Breast epithelium (tissue), 4 donors: ENCODE measurements around the gene RNU6-9. TPM values are rescaled to one million over a fixed set of nuclear protein-coding genes. Genes with fewer than 3 reads are reported as not detected.
A peak's percentile ranks its signal among the peaks of the same experiment; 100 is the strongest.

ENCODE experiments used
- DNase-seq, 2 donors: peaks; one replicate each; pipeline ENCODE4 v3.0.0-alpha.2; 2019; ENCODE audit warnings: low spot score in 2 of 2
- H3K27ac ChIP-seq, 2 donors: fragments of 200-600 bp; sonication (generic) in 1 of 2; one replicate each; pipeline ENCODE4 v1.5.1; 2016 to 2019; ENCODE audit warnings: mild to moderate bottlenecking in 1 of 2
- H3K27me3 ChIP-seq, 2 donors: fragments of 200-600 bp; sonication (generic) in 1 of 2; one replicate each; pipeline versions ENCODE4 v1.5.1 to v1.6.0; 2017 to 2019; ENCODE audit warnings: control low read depth in 1 of 2, mild to moderate bottlenecking in 1 of 2
- H3K36me3 ChIP-seq: fragments of 200-600 bp; one replicate; pipeline ENCODE4 v1.5.1; 2019
- H3K4me1 ChIP-seq, 2 donors: fragments of 200-600 bp; sonication (generic); one replicate each; pipeline ENCODE4 v1.5.1; 2016 to 2019; ENCODE audit warnings: control low read depth in 1 of 2
- H3K4me3 ChIP-seq, 3 donors: fragments of 200-600 bp; sonication (generic); 1 replicate in 2 of 3; 2 replicates in 1 of 3; pipeline ENCODE4 v1.5.1; 2016 to 2019; ENCODE audit warnings: mild to moderate bottlenecking in 3 of 3, moderate library complexity in 2 of 3
- H3K9me3 ChIP-seq, 2 donors: fragments of 200-600 bp; sonication (generic) in 1 of 2; one replicate each; pipeline ENCODE4 v1.5.1; 2016 to 2019; ENCODE audit warnings: control low read depth in 1 of 2
- POLR2A ChIP-seq: fragments of 450-650 bp; IDR thresholded peaks from one replicate; pipeline ENCODE4 v1.6.1; 2016; ENCODE audit warnings: antibody characterized with exemption, mild to moderate bottlenecking, moderate library complexity
- POLR2AphosphoS5 ChIP-seq, 3 donors: sonication (generic); formaldehyde crosslinking; IDR thresholded peaks; one replicate each; pipeline ENCODE4 v1.6.1; 2017; ENCODE audit warnings: antibody characterized with exemption in 3 of 3
- intact Hi-C: fragments of 100-400 bp; cut with DNase I; formaldehyde crosslinking; loops from one replicate; pipeline ENCODE4 v1.15.1; 2023; ENCODE audit warnings: low total_unique reads
- total RNA-seq, 3 donors: library from RNA; depleted of rRNA; stranded (reverse); fragments of >200 nt; gene quantifications; one replicate each; pipeline ENCODE4 v1.1.0, GENCODE V29; 2016
- TF ChIP-seq, protein P1 (sequence below), 3 donors: fragments of 450-650 bp; IDR thresholded peaks; one replicate each; pipeline ENCODE4 v1.5.1; 2016 to 2017; ENCODE audit warnings: antibody characterized with exemption in 3 of 3, mild to moderate bottlenecking in 3 of 3, moderate library complexity in 3 of 3

RNU6-9 gene
- total RNA-seq, 3 donors from 2014 or later = not detected

DNA sequence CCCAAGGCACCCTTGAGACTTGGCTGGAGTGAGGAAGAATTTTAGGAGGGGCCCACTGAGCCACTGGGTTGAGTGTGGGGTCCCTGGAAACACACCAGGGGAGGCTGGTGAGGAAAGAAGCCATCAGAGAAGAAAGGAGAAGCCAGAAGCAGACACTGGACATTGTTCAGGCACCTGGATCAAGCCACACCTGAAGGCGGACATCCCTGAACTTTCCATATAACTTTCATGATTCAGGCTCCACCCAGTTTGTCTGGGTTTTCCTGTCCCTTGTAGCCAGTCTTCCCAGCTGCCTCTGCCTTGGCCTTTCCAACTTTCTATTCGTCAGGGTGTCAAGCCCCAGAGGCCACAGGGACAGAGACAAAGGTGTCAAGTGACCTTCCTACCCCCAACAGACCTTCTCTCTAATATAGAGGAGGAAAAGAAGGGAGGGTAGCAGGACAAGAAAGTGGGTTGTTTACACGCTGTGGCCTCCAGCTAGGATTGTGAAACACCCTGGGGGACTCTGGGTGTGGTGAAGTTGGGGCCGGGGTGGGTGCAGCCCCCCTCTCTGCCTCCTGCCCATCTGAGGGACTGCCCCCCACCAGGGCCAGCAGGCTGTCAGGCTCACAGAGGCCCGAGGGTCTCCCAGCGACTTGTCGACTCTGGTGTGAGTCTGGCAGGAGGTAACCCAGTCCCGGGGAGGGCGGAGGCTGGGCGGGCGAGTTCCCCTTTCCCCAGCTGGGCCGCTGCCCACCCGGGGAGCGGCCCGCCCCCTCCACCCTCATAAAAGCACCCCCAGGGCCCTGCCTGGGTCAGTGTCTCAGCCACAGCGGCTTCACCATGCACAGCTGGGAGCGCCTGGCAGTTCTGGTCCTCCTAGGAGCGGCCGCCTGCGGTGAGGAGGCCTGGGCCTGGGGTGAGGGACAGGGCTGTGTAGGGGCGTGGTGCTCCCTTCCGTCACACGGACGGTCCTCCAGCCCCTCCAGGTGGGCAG is 34.1 kb upstream of the RNU6-9 start, which contains the start of gene CFD:
TSS of gene CFD (plus strand) at position 797 of the 976 bp plus-strand sequence. CDS start at position 823, 26 bp downstream.
- intact Hi-C loops = loop anchor here (5.0 kb wide), 2 partner anchors 58 to 123 kb away; partner anchors contain the start of genes KISS1R and WDR18
- Histone ChIP-seq H3K27me3 (peaks cover 0 to 3% of the 10 kb centered on the region in 2 donors), H3K4me1 (peaks cover 6 to 10% of the 10 kb centered on the region in 2 donors), H3K4me3 (peak within 1 kb of the TSS; percentile 49 to 77 (median 52)), H3K9me3 (no peaks in the 10 kb centered on the region), H3K36me3 (no peaks in the 10 kb centered on the region), H3K27ac (peak within 1 kb of the TSS; percentile 60 to 75)
- TF ChIP-seq, protein P1, sequence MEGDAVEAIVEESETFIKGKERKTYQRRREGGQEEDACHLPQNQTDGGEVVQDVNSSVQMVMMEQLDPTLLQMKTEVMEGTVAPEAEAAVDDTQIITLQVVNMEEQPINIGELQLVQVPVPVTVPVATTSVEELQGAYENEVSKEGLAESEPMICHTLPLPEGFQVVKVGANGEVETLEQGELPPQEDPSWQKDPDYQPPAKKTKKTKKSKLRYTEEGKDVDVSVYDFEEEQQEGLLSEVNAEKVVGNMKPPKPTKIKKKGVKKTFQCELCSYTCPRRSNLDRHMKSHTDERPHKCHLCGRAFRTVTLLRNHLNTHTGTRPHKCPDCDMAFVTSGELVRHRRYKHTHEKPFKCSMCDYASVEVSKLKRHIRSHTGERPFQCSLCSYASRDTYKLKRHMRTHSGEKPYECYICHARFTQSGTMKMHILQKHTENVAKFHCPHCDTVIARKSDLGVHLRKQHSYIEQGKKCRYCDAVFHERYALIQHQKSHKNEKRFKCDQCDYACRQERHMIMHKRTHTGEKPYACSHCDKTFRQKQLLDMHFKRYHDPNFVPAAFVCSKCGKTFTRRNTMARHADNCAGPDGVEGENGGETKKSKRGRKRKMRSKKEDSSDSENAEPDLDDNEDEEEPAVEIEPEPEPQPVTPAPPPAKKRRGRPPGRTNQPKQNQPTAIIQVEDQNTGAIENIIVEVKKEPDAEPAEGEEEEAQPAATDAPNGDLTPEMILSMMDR (IDR thresholded peaks at IDR 0.05) = no peak
- TF ChIP-seq POLR2AphosphoS5 (IDR thresholded peaks at IDR 0.05) = peak in 2 of 3 donors; percentile 38 to 65
- no peak for DNase-seq

DNA sequence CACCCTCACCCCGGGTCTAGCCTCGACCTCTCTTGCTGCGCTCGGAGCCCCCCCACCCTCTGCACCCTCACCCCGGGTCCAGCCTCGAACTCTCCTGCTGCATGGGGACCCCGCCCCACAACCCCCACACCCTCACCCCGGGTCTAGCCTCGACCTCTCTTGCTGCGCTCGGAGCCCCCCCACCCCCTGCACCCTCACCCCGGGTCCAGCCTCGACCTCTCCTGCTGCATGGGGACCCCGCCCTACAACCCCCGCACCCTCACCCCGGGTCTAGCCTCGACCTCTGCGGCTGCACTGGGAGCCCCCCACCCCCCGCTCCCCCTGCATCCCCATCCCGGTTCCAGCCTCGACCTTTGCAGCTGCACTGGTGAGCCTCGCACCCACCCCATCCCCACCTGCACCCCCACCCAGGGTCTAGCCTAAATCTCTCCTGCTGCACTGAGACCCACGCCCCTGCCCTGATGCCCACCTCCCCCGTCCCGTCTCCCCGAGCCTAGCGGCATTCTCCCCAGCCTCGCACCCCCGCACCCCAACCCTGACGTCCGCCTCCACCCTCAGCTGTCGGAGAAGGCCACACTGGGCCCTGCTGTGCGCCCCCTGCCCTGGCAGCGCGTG is 32.0 kb upstream of the RNU6-9 start:
- TF ChIP-seq, protein P1 (IDR thresholded peaks at IDR 0.05) = no peak
- TF ChIP-seq POLR2AphosphoS5 (IDR thresholded peaks at IDR 0.05) = no peak
- no peak for TF ChIP-seq POLR2A
- Histone ChIP-seq H3K27me3 (peaks cover 0 to 3% of the 10 kb centered on the region in 2 donors), H3K9me3 (no peaks in the 10 kb centered on the region), H3K4me3 (peak overlapping the region; percentile 49 to 77 (median 52)), H3K36me3 (no peaks in the 10 kb centered on the region), H3K27ac (no peak overlapping the region), H3K4me1 (peaks cover 6 to 10% of the 10 kb centered on the region in 2 donors)
- no peak for DNase-seq
- intact Hi-C loops = no loop called here

- intact Hi-C loops = no loop called here
- Histone ChIP-seq H3K4me3 (peak overlapping the region in 2 of 3 donors; percentile 27 to 52), H3K9me3 (no peaks in the 10 kb centered on the region), H3K27me3 (peaks cover 0 to 3% of the 10 kb centered on the region in 2 donors), H3K36me3 (no peaks in the 10 kb centered on the region), H3K27ac (no peak overlapping the region), H3K4me1 (peaks cover 6 to 10% of the 10 kb centered on the region in 2 donors)
- TF ChIP-seq, protein P1 (IDR thresholded peaks at IDR 0.05) = no peak
- TF ChIP-seq POLR2A (no peak), POLR2AphosphoS5 (IDR thresholded peaks at IDR 0.05) (peak in 1 of 3 donors; percentile 20)
- no peak for DNase-seq
These were observed 31.3 kb upstream of the RNU6-9 start for GRCh38 chr19:861756-862580.

DNA sequence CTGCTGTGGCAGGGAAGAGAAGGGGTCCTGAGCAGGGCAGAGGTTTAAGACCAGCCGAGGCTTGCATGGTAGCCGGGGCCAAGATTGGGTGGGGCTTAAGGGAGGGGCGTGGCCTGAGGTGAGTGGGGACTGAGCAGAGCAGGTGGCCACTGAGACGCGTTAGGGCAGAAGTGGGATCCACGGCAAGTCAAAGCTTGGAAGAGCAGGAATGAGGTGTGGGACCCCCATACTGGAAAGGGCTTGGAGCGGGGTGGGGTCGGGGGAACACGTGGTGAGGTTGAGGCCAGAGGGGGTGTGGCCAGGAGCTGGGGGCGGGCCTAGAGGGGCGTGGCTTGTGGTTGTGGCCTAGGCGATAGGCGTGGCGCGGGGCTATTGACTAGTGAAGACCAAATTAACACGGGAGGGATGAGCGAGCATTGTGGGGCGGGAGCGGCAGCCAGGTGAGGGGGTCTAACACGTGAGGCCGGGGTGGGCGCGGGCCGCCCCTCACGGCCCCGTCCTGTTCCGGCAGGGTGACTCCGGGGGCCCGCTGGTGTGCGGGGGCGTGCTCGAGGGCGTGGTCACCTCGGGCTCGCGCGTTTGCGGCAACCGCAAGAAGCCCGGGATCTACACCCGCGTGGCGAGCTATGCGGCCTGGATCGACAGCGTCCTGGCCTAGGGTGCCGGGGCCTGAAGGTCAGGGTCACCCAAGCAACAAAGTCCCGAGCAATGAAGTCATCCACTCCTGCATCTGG is 30.5 kb upstream of the RNU6-9 start:
- H3K9me3 ChIP-seq = no peaks in the 10 kb centered on the region
- no peak for TF ChIP-seq POLR2AphosphoS5 (IDR thresholded peaks at IDR 0.05)
- TF ChIP-seq, protein P1 (IDR thresholded peaks at IDR 0.05) = no peak
- TF ChIP-seq POLR2A = no peak
- H3K27ac ChIP-seq = peak overlapping the region; percentile 50 to 52
- peak overlapping the region in 2 of 3 donors; percentile 27 to 36 for H3K4me3 ChIP-seq
- peaks cover 0 to 3% of the 10 kb centered on the region in 2 donors for H3K27me3 ChIP-seq
- DNase-seq = peak; percentile 67 to 83
- intact Hi-C loops = no loop called here
- no peaks in the 10 kb centered on the region for H3K36me3 ChIP-seq
- H3K4me1 ChIP-seq = peaks cover 6 to 10% of the 10 kb centered on the region in 2 donors
